Prostate gland (tissue), 2 donors: ENCODE results near the gene CROCC2. TPM values are rescaled to one million over a fixed set of nuclear protein-coding genes. Genes with fewer than 3 reads are reported as not detected.

Source experiments
- DNase-seq: peaks from one replicate; pipeline ENCODE4 v3.0.0-alpha.2; 2019; ENCODE audit warnings: low spot score
- H3K27ac ChIP-seq, 2 donors: fragments of 200-600 bp; sonication (generic); 2 replicates each; pipeline ENCODE4 v1.5.1; 2017 to 2019
- H3K27me3 ChIP-seq: fragments of 200-600 bp; sonication (generic); replicated peaks from 2 replicates; pipeline ENCODE4 v1.5.1; 2019; ENCODE audit not compliant: insufficient read depth
- H3K36me3 ChIP-seq, 2 donors: fragments of 200-600 bp; sonication (generic); 1 replicate in 1 of 2; 2 replicates in 1 of 2; pipeline versions ENCODE4 v1.5.1 to v1.8.1; 2017 to 2019
- H3K4me1 ChIP-seq: fragments of 200-600 bp; sonication (generic); replicated peaks from 2 replicates; pipeline ENCODE4 v1.5.1; 2019
- H3K4me3 ChIP-seq, 2 donors: fragments of 200-600 bp; sonication (generic); 2 replicates each; pipeline ENCODE4 v1.5.1; 2017 to 2019
- H3K9me3 ChIP-seq: fragments of 200-600 bp; sonication (generic); 2 replicates; pipeline ENCODE4 v1.5.1; 2017
- CTCF ChIP-seq, 4 experiments: fragments of 200-600 bp in 2 of 4; fragments of 450-650 bp in 2 of 4; sonication (generic) in 2 of 4; IDR thresholded peaks; 1 replicate in 3 of 4; 2 replicates in 1 of 4; pipeline ENCODE4 v1.5.1; 2016 to 2019; ENCODE audit warnings: antibody characterized with exemption in 4 of 4, mild to moderate bottlenecking in 2 of 4, moderate library complexity in 2 of 4
- POLR2A ChIP-seq: fragments of 450-650 bp; IDR thresholded peaks from one replicate; pipeline ENCODE4 v1.6.1; 2016; ENCODE audit warnings: antibody characterized with exemption, mild to moderate bottlenecking
- POLR2AphosphoS5 ChIP-seq: sonication (generic); formaldehyde crosslinking; IDR thresholded peaks from one replicate; pipeline ENCODE4 v1.6.1; 2017; ENCODE audit warnings: antibody characterized with exemption
- WGBS: methylation state at CpG from one replicate; pipeline ENCODE4 v1.1.5; 2018; 5-methylcytosine and 5-hydroxymethylcytosine counted together
- intact Hi-C: fragments of 100-400 bp; cut with DNase I; formaldehyde crosslinking; loops from one replicate; pipeline ENCODE4 v1.14.2; 2022
- total RNA-seq, 2 donors: library from RNA; depleted of rRNA; stranded (reverse); fragments of >200 nt; gene quantifications; one replicate each; pipeline ENCODE4 v1.1.0, GENCODE V29; 2016

CROCC2 gene
- total RNA-seq, 2 donors from 2014 or later = 0.23 TPM; not detected in 1

GRCh38 chr2:240991378-240992263 lies 85.5 kb downstream of the CROCC2 start:
- TF ChIP-seq CTCF (IDR thresholded peaks at IDR 0.05) = no peak
- TF ChIP-seq POLR2A = peak; percentile 24
- TF ChIP-seq POLR2AphosphoS5 = peak; percentile 97
- Histone ChIP-seq H3K27me3 (no peaks in the 10 kb centered on the region), H3K4me3 (no peak overlapping the region), H3K27ac (peak overlapping the region; percentile 68 to 90), H3K9me3 (no peaks in the 10 kb centered on the region), H3K4me1 (peaks cover 31% of the 10 kb centered on the region), H3K36me3 (no peaks in the 10 kb centered on the region)
- intact Hi-C loops = no loop called here
- 23% methylated on average over 32 of the region's 33 CpGs for WGBS
- DNase-seq = peak; percentile 92

- Histone ChIP-seq H3K36me3 (no peaks in the 10 kb centered on the region), H3K4me1 (peaks cover 30% of the 10 kb centered on the region), H3K4me3 (no peak overlapping the region), H3K27me3 (no peaks in the 10 kb centered on the region), H3K27ac (peak overlapping the region; percentile 68 to 90), H3K9me3 (no peaks in the 10 kb centered on the region)
- intact Hi-C loops = no loop called here
- TF ChIP-seq POLR2AphosphoS5 (no peak), POLR2A (no peak), CTCF (IDR thresholded peaks at IDR 0.05) (no peak)
- no peak for DNase-seq
- 84% methylated on average over 20 of the region's 20 CpGs for WGBS
These were observed 86.6 kb downstream of the CROCC2 start for GRCh38 chr2:240992572-240993291.

- Histone ChIP-seq H3K4me1 (peaks cover 31% of the 10 kb centered on the region), H3K27ac (no peak overlapping the region), H3K4me3 (no peak overlapping the region), H3K27me3 (no peaks in the 10 kb centered on the region), H3K9me3 (no peaks in the 10 kb centered on the region), H3K36me3 (no peaks in the 10 kb centered on the region)
- intact Hi-C loops = no loop called here
- no peak for DNase-seq
- TF ChIP-seq CTCF (IDR thresholded peaks at IDR 0.05) = no peak
- TF ChIP-seq POLR2A = no peak
- 92% methylated on average over 19 of the region's 19 CpGs for WGBS
These were observed 87.5 kb downstream of the CROCC2 start for GRCh38 chr2:240993446-240994170.

GRCh38 chr2:240994171-240994896 lies 88.2 kb downstream of the CROCC2 start:
- Histone ChIP-seq H3K4me1 (peaks cover 31% of the 10 kb centered on the region), H3K36me3 (no peaks in the 10 kb centered on the region), H3K27ac (no peak overlapping the region), H3K27me3 (no peaks in the 10 kb centered on the region), H3K4me3 (no peak overlapping the region), H3K9me3 (no peaks in the 10 kb centered on the region)
- 73% methylated on average over 16 of the region's 16 CpGs for WGBS
- intact Hi-C loops = no loop called here
- no peak for DNase-seq
- TF ChIP-seq POLR2A = no peak
- no peak for TF ChIP-seq CTCF (IDR thresholded peaks at IDR 0.05)
- no peak for TF ChIP-seq POLR2AphosphoS5
